OCI-LY1 (cell line): ENCODE data around the gene LUC7L2.

Experiments used
- CTCF ChIP-seq: fragments of 200-600 bp; sonication (generic), shearing (Covaris generic); IDR thresholded peaks from 2 replicates; pipeline ENCODE4 v1.5.1; 2017; ENCODE audit warnings: mild to moderate bottlenecking, antibody characterized with exemption, low read length, moderate library complexity, mixed read lengths
- EZH2 ChIP-seq: fragments of 200-600 bp; sonication (generic), shearing (Covaris generic); IDR thresholded peaks from 2 replicates; pipeline ENCODE4 v1.8.0; 2017; ENCODE audit warnings: borderline replicate concordance, mixed run types, mild to moderate bottlenecking, antibody characterized with exemption, low read length, moderate library complexity, mixed read lengths

- TF ChIP-seq CTCF (no peak), EZH2 (no peak)
These were observed 91.9 kb downstream of the LUC7L2 start for GRCh38 chr7:139451638-139452037.
